Liver (tissue), 9 donors: ENCODE data around the gene PAX7. TPM values are rescaled to one million over a fixed set of nuclear protein-coding genes. Genes with fewer than 3 reads are reported as not detected.

Experiments used
- DNase-seq: peaks from one replicate; pipeline ENCODE4 v3.0.0-alpha.2; 2017; ENCODE audit warnings: low spot score
- H3K27ac ChIP-seq, 2 donors: one replicate each; pipeline ENCODE4 v1.7.0; 2013; ENCODE audit warnings: inconsistent platforms in 2 of 2, low read length in 2 of 2, control low read depth in 1 of 2, low read depth in 1 of 2, mild to moderate bottlenecking in 1 of 2
- H3K27me3 ChIP-seq, 4 donors: one replicate each; pipeline versions ENCODE4 v1.6.1 to v1.7.0; 2013; ENCODE audit warnings: low read length in 3 of 4, inconsistent platforms in 1 of 4, mild to moderate bottlenecking in 1 of 4, moderate library complexity in 1 of 4; ENCODE audit not compliant: control insufficient read depth in 4 of 4, insufficient read depth in 4 of 4
- H3K36me3 ChIP-seq, 4 donors: one replicate each; pipeline versions ENCODE4 v1.6.1 to v1.7.0; 2013; ENCODE audit warnings: low read length in 3 of 4, mild to moderate bottlenecking in 3 of 4, low read depth in 1 of 4, moderate library complexity in 1 of 4; ENCODE audit not compliant: control insufficient read depth in 4 of 4, insufficient read depth in 3 of 4
- H3K4me1 ChIP-seq, 4 donors: one replicate each; pipeline versions ENCODE4 v1.6.1 to v1.7.0; 2013; ENCODE audit warnings: low read length in 3 of 4, mild to moderate bottlenecking in 3 of 4, moderate library complexity in 1 of 4; ENCODE audit not compliant: control insufficient read depth in 4 of 4, insufficient read depth in 4 of 4
- H3K4me3 ChIP-seq, 3 donors: one replicate each; pipeline versions ENCODE4 v1.6.1 to v1.7.0; 2013; ENCODE audit warnings: low read length in 3 of 3, control low read depth in 1 of 3, low read depth in 1 of 3, mild to moderate bottlenecking in 1 of 3
- H3K9ac ChIP-seq, 2 donors: one replicate each; pipeline ENCODE4 v1.7.0; 2013; ENCODE audit warnings: low read length in 2 of 2, mild to moderate bottlenecking in 2 of 2, moderate library complexity in 2 of 2, control low read depth in 1 of 2, low read depth in 1 of 2
- H3K9me3 ChIP-seq, 4 donors: one replicate each; pipeline versions ENCODE4 v1.6.1 to v1.7.0; 2013; ENCODE audit warnings: low read length in 3 of 4; ENCODE audit not compliant: control insufficient read depth in 4 of 4
- ATF3 ChIP-seq: IDR thresholded peaks from 2 replicates; pipeline ENCODE4 v1.6.1; 2016; ENCODE audit warnings: antibody characterized with exemption
- EGR1 ChIP-seq, 2 donors: IDR thresholded peaks; 2 replicates each; pipeline ENCODE4 v1.6.1; 2016 to 2018; ENCODE audit warnings: antibody characterized with exemption in 2 of 2, low read depth in 2 of 2
- FOXA2 ChIP-seq: IDR thresholded peaks from 2 replicates; pipeline ENCODE4 v1.6.1; 2016; ENCODE audit warnings: antibody characterized with exemption
- JUND ChIP-seq, 2 donors: IDR thresholded peaks; 2 replicates each; pipeline ENCODE4 v1.6.1; 2016; ENCODE audit warnings: antibody characterized with exemption in 2 of 2
- MAX ChIP-seq: IDR thresholded peaks from 2 replicates; pipeline ENCODE4 v1.6.1; 2016; ENCODE audit warnings: antibody characterized with exemption
- NR2F2 ChIP-seq: IDR thresholded peaks from 2 replicates; pipeline ENCODE4 v1.6.1; 2016; ENCODE audit warnings: antibody characterized with exemption
- RAD21 ChIP-seq, 2 donors: IDR thresholded peaks; 2 replicates each; pipeline ENCODE4 v1.6.1; 2016; ENCODE audit warnings: antibody characterized with exemption in 2 of 2, mild to moderate bottlenecking in 2 of 2
- REST ChIP-seq: IDR thresholded peaks from 2 replicates; pipeline ENCODE4 v1.6.1; 2016; ENCODE audit warnings: antibody characterized with exemption, mild to moderate bottlenecking
- RXRA ChIP-seq, 2 donors: IDR thresholded peaks; 2 replicates each; pipeline ENCODE4 v1.6.1; 2017 to 2018; ENCODE audit warnings: antibody characterized with exemption in 2 of 2, mild to moderate bottlenecking in 1 of 2
- SP1 ChIP-seq: IDR thresholded peaks from 2 replicates; pipeline ENCODE4 v1.6.1; 2018; ENCODE audit warnings: antibody characterized with exemption, mild to moderate bottlenecking
- YY1 ChIP-seq: IDR thresholded peaks from 2 replicates; pipeline ENCODE4 v1.6.1; 2016; ENCODE audit warnings: antibody characterized with exemption, mild to moderate bottlenecking
- WGBS: extraction: QIAGEN DNeasy Blood & Tissue Kit; methylation state at CpG from one replicate; pipeline ENCODE4 v1.1.7; 2013; 5-methylcytosine and 5-hydroxymethylcytosine counted together
- polyA plus RNA-seq, 2 donors: library from polyadenylated mRNA; stranded (reverse) in 1 of 2; unstranded in 1 of 2; fragments of 200-250 nt in 1 of 2; fragments of >200 nt in 1 of 2; fragmentation: Nextera tagmentation in 1 of 2; extraction: Ambion mirVana in 1 of 2; gene quantifications; one replicate each; pipeline versions ENCODE4 v1.2.1 to v1.2.3, GENCODE V29; 2013 to 2015
- total RNA-seq, 2 donors: library from RNA; depleted of rRNA; stranded (reverse); fragments of >200 nt; gene quantifications; one replicate each; pipeline ENCODE4 v1.2.3, GENCODE V29; 2014
- TF ChIP-seq, protein P1 (sequence below): fragments of 150-350 bp; IDR thresholded peaks from 2 replicates; pipeline ENCODE4 v1.5.1; 2017; ENCODE audit warnings: improper control_type of control experiment, low read depth, low read length; ENCODE audit not compliant: missing input control
- TF ChIP-seq, protein P2 (sequence below): IDR thresholded peaks from 2 replicates; pipeline ENCODE4 v1.6.1; 2016; ENCODE audit warnings: antibody characterized with exemption
- donor health status: healthy.
- donor health status: healthy.
- donor health status: healthy.
- donor health status: healthy.
- donor health status: healthy.

PAX7 gene
- total and polyA plus RNA-seq, 4 donors = not detected

DNA sequence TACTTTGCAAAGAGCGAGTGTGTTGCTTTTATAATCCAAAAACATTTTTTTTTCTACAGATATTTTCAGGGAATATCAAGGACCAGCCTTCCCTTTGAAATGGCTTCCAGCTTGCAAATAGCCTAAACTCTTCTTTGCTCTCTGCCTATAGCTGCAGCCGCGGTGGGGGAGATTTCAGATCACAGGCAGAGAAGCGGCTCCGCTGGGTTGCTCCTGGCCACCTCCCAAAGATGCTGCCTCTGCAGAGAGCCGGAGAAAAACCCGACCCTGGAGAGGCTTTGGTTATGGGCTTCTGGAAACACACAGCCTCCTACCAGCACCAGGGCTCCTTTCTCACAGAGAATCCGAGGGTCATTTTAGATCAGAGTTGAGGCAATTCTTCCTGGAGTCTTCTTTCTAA, 18.6 kb upstream of the PAX7 start:
- TF ChIP-seq FOXA2 (no peak), YY1 (no peak), RAD21 (IDR thresholded peaks at IDR 0.05) (no peak), ATF3 (no peak), RXRA (IDR thresholded peaks at IDR 0.05) (no peak)
- TF ChIP-seq, protein P1, sequence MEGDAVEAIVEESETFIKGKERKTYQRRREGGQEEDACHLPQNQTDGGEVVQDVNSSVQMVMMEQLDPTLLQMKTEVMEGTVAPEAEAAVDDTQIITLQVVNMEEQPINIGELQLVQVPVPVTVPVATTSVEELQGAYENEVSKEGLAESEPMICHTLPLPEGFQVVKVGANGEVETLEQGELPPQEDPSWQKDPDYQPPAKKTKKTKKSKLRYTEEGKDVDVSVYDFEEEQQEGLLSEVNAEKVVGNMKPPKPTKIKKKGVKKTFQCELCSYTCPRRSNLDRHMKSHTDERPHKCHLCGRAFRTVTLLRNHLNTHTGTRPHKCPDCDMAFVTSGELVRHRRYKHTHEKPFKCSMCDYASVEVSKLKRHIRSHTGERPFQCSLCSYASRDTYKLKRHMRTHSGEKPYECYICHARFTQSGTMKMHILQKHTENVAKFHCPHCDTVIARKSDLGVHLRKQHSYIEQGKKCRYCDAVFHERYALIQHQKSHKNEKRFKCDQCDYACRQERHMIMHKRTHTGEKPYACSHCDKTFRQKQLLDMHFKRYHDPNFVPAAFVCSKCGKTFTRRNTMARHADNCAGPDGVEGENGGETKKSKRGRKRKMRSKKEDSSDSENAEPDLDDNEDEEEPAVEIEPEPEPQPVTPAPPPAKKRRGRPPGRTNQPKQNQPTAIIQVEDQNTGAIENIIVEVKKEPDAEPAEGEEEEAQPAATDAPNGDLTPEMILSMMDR = no peak
- Histone ChIP-seq H3K4me1 (no peaks in the 10 kb centered on the region), H3K9ac (no peak overlapping the region), H3K4me3 (no peak overlapping the region), H3K36me3 (no peaks in the 10 kb centered on the region), H3K9me3 (no peaks in the 10 kb centered on the region), H3K27me3 (peaks cover 0 to 10% (median 5%) of the 10 kb centered on the region in 4 donors), H3K27ac (no peak overlapping the region)
- WGBS = 31% methylated on average over 8 of the region's 8 CpGs
- DNase-seq = no peak

- H3K9ac ChIP-seq = no peak overlapping the region
- H3K4me1 ChIP-seq = no peaks in the 10 kb centered on the region
- 65% methylated on average over 7 of the region's 7 CpGs for WGBS
- no peak for DNase-seq
- no peak for TF ChIP-seq MAX
- TF ChIP-seq, protein P2, sequence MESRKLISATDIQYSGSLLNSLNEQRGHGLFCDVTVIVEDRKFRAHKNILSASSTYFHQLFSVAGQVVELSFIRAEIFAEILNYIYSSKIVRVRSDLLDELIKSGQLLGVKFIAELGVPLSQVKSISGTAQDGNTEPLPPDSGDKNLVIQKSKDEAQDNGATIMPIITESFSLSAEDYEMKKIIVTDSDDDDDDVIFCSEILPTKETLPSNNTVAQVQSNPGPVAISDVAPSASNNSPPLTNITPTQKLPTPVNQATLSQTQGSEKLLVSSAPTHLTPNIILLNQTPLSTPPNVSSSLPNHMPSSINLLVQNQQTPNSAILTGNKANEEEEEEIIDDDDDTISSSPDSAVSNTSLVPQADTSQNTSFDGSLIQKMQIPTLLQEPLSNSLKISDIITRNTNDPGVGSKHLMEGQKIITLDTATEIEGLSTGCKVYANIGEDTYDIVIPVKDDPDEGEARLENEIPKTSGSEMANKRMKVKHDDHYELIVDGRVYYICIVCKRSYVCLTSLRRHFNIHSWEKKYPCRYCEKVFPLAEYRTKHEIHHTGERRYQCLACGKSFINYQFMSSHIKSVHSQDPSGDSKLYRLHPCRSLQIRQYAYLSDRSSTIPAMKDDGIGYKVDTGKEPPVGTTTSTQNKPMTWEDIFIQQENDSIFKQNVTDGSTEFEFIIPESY = no peak
- no peak for TF ChIP-seq ATF3
- no peak for TF ChIP-seq JUND (IDR thresholded peaks at IDR 0.05)
- no peaks in the 10 kb centered on the region for H3K9me3 ChIP-seq
- H3K36me3 ChIP-seq = no peaks in the 10 kb centered on the region
- peaks cover 0 to 10% (median 5%) of the 10 kb centered on the region in 4 donors for H3K27me3 ChIP-seq
- H3K27ac ChIP-seq = no peak overlapping the region
- H3K4me3 ChIP-seq = no peak overlapping the region
These were observed 16.4 kb upstream of the PAX7 start for GRCh38 chr1:18614069-18614735.

DNA sequence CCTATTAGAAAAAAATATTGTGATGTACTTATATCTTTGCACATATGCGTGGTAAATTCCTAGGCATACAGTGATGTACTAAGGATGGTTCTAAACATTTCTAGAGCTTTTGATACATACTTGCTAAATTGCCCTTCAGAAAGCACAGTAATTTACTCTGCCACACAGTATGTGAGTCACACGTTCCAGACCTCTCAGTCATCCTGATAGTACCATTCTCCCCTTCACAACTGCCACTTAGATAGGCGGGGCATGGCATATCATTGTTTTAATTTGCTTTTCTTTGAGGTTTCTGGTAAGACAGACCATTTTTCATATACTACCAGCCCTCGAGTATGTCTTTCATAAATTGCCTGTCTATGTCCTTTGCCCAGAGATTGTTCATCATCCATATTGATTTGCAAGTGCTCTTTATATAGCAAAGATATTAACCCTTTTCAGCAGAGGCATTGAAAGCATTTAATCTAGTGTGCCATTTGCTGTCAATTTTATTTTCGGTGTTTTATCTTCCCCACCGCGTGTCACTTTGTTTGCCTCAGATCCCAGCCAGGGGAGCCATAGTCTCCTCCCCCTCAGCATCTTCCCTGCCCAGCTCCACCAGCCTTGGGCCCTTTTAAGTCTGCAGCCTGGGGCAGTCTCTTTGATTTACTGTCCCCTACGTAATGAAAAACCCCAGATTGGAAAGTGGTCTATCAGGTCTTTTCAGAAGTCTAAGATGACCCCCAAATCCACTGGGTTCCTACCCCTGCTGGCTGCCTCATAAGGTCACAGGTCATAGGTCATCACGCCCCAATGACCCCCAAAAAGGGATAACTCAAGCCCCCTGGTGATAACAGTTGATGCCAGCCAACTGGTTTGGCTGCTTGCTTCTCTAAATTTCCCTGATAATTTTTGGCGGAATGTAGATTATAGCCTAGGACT, 11.8 kb upstream of the PAX7 start:
- 58% methylated on average over 10 of the region's 10 CpGs for WGBS
- no peak for DNase-seq
- Histone ChIP-seq H3K9ac (no peak overlapping the region), H3K27ac (no peak overlapping the region), H3K4me3 (no peak overlapping the region), H3K27me3 (peaks cover 0 to 14% (median 7%) of the 10 kb centered on the region in 4 donors), H3K36me3 (no peaks in the 10 kb centered on the region), H3K4me1 (no peaks in the 10 kb centered on the region), H3K9me3 (no peaks in the 10 kb centered on the region)
- no peak for TF ChIP-seq REST
- no peak for TF ChIP-seq EGR1 (IDR thresholded peaks at IDR 0.05; ENCODE audit: low read depth in 2 of 2)
- no peak for TF ChIP-seq NR2F2
- no peak for TF ChIP-seq MAX
- TF ChIP-seq YY1 = no peak
- TF ChIP-seq SP1 = no peak
- no peak for TF ChIP-seq ATF3
- no peak for TF ChIP-seq FOXA2
